ENCODE data around the gene OPRM1.

DNA sequence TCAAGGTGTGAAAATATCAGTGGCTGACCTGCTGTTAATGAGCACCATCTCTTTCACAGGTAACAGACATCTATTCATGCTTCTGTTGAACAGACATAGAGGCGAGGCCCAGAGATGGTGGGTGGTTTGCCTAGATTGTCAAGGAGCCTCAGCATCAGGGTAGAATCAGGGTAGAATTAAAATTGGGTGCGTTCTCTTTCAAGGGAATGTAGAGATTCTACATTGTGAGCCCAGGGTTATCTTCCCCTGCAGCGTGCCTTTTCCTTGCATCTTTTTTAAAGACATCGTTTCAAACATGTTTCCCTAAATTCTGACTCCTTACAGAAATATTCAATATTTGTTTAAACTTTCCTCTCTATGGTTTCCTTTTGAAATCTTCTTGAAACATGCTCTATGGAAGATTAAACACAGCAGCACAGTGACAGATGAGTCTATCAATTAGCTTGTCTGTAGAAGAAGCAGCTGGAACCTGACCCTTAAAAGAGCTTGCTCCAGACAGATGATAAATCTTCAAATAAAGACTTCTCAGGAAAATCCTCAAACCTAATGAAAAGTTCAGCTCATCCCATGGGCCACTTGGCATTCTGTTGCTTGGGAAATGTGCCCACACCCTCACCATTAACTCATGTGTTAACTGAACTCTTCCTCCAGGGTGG is 197.7 kb downstream of the OPRM1 start:
- TF ChIP-seq, protein P1, sequence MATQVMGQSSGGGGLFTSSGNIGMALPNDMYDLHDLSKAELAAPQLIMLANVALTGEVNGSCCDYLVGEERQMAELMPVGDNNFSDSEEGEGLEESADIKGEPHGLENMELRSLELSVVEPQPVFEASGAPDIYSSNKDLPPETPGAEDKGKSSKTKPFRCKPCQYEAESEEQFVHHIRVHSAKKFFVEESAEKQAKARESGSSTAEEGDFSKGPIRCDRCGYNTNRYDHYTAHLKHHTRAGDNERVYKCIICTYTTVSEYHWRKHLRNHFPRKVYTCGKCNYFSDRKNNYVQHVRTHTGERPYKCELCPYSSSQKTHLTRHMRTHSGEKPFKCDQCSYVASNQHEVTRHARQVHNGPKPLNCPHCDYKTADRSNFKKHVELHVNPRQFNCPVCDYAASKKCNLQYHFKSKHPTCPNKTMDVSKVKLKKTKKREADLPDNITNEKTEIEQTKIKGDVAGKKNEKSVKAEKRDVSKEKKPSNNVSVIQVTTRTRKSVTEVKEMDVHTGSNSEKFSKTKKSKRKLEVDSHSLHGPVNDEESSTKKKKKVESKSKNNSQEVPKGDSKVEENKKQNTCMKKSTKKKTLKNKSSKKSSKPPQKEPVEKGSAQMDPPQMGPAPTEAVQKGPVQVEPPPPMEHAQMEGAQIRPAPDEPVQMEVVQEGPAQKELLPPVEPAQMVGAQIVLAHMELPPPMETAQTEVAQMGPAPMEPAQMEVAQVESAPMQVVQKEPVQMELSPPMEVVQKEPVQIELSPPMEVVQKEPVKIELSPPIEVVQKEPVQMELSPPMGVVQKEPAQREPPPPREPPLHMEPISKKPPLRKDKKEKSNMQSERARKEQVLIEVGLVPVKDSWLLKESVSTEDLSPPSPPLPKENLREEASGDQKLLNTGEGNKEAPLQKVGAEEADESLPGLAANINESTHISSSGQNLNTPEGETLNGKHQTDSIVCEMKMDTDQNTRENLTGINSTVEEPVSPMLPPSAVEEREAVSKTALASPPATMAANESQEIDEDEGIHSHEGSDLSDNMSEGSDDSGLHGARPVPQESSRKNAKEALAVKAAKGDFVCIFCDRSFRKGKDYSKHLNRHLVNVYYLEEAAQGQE (IDR thresholded peaks at IDR 0.05; ENCODE audit: insufficient replicate concordance, low read depth): no peak
- TF ChIP-seq GABPA (IDR thresholded peaks at IDR 0.05; ENCODE audit: low read depth): no peak
- TF ChIP-seq, protein P2, sequence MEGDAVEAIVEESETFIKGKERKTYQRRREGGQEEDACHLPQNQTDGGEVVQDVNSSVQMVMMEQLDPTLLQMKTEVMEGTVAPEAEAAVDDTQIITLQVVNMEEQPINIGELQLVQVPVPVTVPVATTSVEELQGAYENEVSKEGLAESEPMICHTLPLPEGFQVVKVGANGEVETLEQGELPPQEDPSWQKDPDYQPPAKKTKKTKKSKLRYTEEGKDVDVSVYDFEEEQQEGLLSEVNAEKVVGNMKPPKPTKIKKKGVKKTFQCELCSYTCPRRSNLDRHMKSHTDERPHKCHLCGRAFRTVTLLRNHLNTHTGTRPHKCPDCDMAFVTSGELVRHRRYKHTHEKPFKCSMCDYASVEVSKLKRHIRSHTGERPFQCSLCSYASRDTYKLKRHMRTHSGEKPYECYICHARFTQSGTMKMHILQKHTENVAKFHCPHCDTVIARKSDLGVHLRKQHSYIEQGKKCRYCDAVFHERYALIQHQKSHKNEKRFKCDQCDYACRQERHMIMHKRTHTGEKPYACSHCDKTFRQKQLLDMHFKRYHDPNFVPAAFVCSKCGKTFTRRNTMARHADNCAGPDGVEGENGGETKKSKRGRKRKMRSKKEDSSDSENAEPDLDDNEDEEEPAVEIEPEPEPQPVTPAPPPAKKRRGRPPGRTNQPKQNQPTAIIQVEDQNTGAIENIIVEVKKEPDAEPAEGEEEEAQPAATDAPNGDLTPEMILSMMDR (IDR thresholded peaks at IDR 0.05; ENCODE audit: insufficient read depth, low read length): no peak

Measured in HL-60 (cell line).